ENCODE measurements around the gene EFCAB9.
"Not testable (repeated sequence)": the region's sequence is repeated elsewhere in the genome, so short reads cannot be mapped to it uniquely, and the experiment has no call there.

Gene EFCAB9

DNA sequence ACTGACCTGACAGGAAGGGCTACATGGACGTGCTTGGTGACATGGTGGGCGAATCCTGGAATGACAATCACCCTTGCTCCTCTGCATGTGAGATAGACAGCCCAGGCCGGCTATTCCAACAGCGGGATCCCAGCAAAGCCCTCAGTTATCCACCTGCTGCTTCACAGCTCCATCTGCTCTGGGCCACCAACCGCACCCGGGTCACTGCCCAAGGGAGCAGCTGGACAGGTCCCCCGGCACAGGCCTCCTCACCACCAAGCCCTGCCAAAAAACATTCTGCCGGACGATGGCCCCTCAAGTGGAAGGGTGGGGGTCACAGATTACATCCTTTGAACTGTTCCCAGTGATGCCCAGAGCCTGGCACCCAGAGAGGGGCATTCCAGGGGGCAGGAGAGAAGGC, 45.6 kb upstream of the EFCAB9 start:
- in situ Hi-C loops (cut with MboI; ENCODE audit: low pct_unique_long_range_greater_than_20kb, low sequenced_read_pairs, unreplicated experiment), result no loop called here
- TF ChIP-seq, protein P1, sequence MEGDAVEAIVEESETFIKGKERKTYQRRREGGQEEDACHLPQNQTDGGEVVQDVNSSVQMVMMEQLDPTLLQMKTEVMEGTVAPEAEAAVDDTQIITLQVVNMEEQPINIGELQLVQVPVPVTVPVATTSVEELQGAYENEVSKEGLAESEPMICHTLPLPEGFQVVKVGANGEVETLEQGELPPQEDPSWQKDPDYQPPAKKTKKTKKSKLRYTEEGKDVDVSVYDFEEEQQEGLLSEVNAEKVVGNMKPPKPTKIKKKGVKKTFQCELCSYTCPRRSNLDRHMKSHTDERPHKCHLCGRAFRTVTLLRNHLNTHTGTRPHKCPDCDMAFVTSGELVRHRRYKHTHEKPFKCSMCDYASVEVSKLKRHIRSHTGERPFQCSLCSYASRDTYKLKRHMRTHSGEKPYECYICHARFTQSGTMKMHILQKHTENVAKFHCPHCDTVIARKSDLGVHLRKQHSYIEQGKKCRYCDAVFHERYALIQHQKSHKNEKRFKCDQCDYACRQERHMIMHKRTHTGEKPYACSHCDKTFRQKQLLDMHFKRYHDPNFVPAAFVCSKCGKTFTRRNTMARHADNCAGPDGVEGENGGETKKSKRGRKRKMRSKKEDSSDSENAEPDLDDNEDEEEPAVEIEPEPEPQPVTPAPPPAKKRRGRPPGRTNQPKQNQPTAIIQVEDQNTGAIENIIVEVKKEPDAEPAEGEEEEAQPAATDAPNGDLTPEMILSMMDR (IDR thresholded peaks at IDR 0.05; ENCODE audit: extremely low read depth, insufficient read depth, missing control alignments), result no peak
- no peak for DNase-seq (ENCODE audit: low spot score)

GRCh38 chr5:172149073-172149472, 44.9 kb upstream of the EFCAB9 start:
- in situ Hi-C loops (cut with MboI; ENCODE audit: low pct_unique_long_range_greater_than_20kb, low sequenced_read_pairs, unreplicated experiment), result no loop called here
- TF ChIP-seq, protein P1 (IDR thresholded peaks at IDR 0.05; ENCODE audit: extremely low read depth, insufficient read depth, missing control alignments), result no peak
- no peak for DNase-seq (ENCODE audit: low spot score)

GRCh38 chr5:172149481-172149880, 44.5 kb upstream of the EFCAB9 start:
- in situ Hi-C loops (cut with MboI; ENCODE audit: low pct_unique_long_range_greater_than_20kb, low sequenced_read_pairs, unreplicated experiment); DNase-seq (ENCODE audit: low spot score): not testable (repeated sequence)

- in situ Hi-C loops (cut with MboI; ENCODE audit: low pct_unique_long_range_greater_than_20kb, low sequenced_read_pairs, unreplicated experiment), result no loop called here
- peak; percentile 69 for DNase-seq (ENCODE audit: low spot score)
- TF ChIP-seq, protein P1 (IDR thresholded peaks at IDR 0.05; ENCODE audit: extremely low read depth, insufficient read depth, missing control alignments), result no peak
Observed at GRCh38 chr5:172150514-172151425, 43.2 kb upstream of the EFCAB9 start.

DNA sequence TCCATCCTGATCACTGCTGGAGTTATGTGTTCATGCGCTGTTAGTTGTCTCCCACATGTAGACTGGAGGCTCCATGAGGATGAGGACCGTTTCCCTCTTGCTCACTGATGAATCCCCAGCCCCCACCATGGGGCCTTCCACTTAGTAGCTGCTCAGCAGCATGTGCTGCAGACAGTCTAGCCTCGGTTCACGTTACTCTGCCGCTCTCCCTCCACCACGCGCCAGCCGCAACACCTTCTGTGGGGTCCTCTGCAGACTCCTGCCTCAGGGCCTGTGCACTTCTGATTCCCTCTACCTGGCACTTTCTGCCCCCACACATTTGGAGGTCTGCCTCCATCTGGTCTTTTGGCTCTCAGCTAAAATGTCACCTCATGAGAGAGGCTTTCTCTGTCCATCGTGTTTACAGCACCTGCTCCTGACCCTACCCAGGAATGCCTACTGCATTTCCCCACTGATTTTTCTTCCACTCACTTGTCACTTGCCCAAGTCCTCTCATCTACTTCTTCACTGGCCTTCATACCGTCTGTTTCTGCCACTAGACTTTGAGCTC, 42.2 kb upstream of the EFCAB9 start:
- in situ Hi-C loops (cut with MboI; ENCODE audit: low pct_unique_long_range_greater_than_20kb, low sequenced_read_pairs, unreplicated experiment), result no loop called here
- no peak for DNase-seq (ENCODE audit: low spot score)
- TF ChIP-seq, protein P1 (IDR thresholded peaks at IDR 0.05; ENCODE audit: extremely low read depth, insufficient read depth, missing control alignments), result no peak

- TF ChIP-seq, protein P1 (IDR thresholded peaks at IDR 0.05; ENCODE audit: extremely low read depth, insufficient read depth, missing control alignments), result no peak
- in situ Hi-C loops (cut with MboI; ENCODE audit: low pct_unique_long_range_greater_than_20kb, low sequenced_read_pairs, unreplicated experiment), result no loop called here
- no peak for DNase-seq (ENCODE audit: low spot score)
Observed at GRCh38 chr5:172153695-172154094, 40.3 kb upstream of the EFCAB9 start.

DNA sequence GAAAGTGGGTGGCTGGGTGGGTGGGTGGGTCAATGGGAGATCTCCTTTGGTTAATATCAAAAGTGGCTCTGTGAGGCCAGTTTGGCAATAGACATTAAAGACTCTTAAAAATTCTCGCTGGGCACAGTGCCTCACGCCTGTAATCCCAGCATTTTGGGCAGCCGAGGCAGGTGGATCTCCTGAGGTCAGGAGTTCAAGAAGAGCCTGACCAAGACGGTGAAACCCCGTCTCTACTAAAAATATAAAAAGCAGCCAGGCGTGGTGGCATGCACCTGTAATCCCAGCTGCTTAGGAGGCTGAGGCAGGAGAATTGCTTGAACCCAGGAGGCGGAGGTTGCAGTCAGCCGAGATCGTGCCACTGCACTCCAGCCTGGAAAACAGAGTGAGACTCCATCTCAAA, 38.9 kb upstream of the EFCAB9 start:
- in situ Hi-C loops (cut with MboI; ENCODE audit: low pct_unique_long_range_greater_than_20kb, low sequenced_read_pairs, unreplicated experiment); DNase-seq (ENCODE audit: low spot score): not testable (repeated sequence)

All from GM13977 (cell line).